C1 segment of cervical spinal cord (tissue), 14 donors: ENCODE results near the gene TSGA10.
"Not testable (repeated sequence)": the region's sequence is repeated elsewhere in the genome, so short reads cannot be mapped to it uniquely, and the experiment has no call there.

Experiments
- DNase-seq, 14 donors: peaks; one replicate each; lab custom pipeline; 2025; lab: John Stamatoyannopoulos, UW

The TSGA10 gene

DNA sequence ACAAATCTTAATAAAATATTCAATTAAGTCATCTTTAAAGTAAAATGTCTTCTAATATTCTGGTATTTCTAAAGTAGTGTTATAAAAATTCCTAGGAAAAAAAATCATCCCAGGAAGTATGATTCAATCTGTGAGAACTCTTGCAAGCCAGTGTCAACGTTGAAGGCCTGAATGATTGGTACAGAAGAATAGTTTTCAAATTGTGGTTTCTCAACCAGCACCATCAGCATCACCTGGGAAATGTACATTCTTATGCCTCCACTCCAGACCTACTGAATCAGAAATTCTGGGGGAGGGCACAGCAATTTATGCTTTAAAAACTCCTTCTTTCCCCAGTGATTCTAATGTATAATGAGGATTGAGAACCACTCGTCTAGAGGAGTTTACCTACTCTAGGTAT lies 75.5 kb downstream of the TSGA10 start:
- no peak for DNase-seq

DNA sequence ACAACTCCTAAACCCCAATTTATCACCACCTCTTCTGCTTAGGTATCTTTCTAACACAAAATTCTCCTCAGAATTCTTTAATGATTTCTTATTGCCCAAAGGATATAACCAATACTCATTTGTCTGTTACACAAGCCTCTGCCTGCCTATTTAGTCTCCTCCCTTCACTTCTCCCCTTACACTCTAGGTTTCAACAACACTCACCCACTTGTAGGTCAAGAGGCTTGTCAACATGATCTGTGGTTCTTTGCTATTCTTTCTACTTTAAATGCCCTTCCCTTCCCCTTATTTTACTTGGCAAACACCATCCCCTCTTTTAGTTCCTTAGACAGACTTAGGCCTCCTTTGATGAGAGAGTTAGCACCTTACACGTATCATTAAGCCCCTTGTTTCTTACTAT lies 82.2 kb downstream of the TSGA10 start:
- DNase-seq: no peak

DNA sequence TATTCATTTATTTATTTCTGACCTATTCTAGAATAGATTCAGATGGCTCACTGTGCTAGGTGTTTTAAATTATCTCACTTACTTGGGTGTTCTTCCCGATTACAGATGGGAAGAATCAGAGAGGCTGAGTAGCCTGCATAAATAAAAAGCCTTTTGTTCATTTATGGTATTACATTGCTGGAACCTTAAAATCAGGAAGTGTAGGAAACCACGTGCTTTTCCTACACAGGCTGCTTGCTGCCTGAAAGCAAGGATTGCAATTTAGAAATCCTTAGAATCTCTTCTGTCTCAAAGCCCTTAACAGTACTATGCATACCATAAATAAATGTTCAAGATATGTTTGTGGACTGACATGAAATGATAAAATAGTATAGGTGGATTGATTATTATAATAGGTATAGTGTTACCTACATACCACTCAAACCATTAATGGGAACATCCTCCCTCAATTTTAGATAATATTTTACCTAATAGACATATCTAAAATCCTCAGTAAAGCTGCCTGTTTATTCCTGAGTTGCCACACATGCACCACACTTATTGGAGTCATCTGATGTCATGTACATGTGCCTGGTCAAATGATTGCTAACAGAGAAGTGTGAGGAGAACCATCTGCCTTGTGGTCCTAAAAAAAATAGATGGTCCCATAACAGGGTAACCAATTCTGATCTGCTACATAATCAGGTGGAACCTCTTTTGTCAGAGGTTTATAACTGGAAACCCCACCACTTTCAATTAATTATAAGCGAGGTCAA lies 86.7 kb downstream of the TSGA10 start:
- DNase-seq: no peak

DNA sequence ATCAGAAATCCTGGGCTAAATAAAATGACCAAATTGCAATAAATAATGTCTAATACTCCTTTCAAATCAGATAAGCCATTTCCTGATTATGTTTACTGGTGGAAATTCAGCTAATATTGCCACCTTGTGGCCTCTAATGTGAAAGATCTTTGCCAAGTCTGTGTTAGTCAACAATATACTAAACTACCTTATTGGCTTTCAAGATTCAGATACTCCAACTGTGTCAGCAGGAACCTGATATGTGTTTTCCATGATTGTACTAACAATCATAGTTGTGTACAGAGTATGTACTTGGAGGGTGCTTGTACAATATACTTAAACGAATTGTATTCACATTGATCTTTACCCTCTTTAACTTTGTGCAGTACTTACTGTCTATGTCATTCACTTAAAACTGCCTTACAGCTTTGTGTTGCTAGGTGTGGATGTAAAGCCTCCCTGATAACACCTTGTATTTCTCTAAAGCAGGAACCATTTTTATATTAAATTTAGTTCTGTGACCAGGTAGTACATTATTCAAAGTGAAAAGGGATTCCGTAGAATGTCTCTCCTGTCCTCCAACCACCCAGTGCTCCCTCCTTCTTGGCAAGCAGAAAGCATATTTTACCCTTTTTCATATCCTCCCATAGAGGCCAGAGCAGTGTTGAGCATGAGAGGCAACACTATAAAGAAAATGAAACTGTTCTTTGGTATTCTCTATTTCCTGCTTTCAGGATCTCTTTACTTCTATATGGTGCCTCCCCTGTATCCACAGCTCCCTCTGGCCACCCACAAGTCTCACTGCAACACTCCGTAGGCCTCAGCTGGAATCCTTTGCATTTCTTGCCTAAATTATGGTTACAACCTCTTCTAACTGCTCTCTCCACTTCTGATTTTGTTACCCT lies 88.4 kb downstream of the TSGA10 start:
- peak in 1 of 14 donors; percentile 25 for DNase-seq

DNA sequence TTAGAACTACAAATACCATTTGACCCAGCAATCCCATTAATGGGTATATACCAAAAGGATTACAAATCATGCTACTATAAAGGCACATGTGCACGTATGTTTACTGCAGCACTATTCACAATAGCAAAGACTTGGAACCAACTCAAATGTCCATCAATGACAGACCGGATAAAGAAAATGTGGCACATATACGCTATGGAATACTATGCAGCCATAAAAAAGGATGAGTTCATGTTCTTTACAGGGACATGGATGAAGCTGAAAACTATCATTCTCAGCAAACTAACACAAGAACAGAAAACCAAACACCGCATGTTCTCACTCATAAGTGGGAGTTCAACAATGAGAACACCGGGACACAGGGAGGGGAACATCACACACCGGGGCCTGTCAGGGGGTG lies 105.6 kb downstream of the TSGA10 start:
- not testable (repeated sequence) for DNase-seq

DNA sequence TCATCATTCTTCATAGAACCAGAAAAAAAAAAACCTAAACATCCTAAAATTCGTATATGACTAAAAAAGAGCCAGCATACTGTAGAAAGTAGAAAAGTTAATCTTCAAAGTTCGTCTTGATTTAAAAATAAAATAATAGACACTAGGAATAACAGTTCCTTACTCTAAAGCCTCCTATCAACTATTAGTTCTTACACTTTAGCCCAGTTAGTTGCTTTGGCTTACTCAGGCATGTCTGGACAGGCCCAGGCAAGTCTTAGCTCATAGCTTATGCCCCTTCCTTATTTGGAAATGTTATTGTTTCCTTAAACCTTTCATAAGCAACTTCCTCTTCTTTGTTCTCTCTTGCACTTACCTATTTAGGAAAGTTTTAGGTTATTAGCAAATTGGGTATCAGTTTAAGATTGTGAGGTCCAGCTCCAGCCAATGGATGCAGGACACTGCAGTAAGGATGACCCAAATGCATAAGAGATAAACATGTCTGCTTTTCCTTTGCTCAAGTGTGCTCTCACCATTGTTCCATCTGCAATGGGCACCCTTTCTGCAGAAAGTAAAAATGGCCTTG lies 113.9 kb downstream of the TSGA10 start:
- not testable (repeated sequence) for DNase-seq

DNA sequence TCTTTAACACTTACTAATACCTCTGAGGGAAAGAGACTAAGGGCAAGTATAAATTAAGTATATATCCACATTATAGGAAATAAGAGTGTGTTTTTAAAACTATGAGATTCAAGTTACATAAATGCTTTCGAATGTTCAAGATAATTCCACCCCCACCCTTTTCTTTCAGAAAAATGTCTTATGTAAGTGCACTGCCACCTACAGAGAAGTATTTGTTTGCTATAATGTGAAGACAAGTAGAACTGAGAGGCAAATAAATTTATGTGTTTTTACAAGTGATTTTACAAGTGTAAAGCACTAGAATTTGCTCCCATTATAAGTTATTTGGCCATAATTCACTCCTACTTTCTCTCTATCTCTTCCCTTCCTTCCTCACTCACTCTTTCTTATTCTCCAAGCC lies 118.8 kb downstream of the TSGA10 start:
- DNase-seq: no peak

DNA sequence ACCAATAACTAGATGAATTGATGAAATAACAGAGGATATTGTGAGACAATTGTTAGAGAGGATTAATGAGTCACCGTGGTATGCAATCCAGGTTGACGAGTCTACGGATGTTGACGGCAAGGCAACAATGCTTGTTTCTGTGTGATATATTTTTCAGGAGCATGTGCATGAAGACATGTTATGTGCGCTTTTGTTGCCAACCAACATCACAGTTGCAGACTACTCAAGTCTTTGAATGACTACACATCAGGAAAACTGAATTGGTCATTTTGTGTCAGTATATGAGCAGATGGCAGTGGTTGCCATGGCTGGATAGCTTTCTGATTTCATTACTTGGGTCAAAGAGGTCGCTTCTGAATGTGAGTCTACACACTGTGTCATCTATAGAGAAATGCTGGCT lies 122.0 kb downstream of the TSGA10 start:
- no peak for DNase-seq

DNA sequence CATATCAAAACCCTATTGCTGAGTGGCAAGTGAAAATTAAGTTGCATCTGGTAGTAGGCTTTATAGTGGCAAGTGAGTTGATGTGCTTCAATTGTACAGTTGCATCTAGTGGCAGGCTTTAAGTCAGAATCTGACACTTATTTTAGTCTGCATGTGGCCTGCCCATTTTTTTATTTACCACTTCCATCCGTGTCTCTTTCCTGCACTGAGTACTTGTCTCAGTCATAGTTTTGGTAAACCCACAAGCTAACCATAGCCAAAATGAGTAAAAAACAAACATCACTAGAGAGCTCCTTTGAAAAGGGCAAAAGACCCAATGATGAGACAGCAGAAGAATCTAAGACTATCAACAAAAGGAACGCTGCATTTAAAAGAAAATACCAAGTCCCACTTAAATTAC lies 122.7 kb downstream of the TSGA10 start:
- DNase-seq: no peak

DNA sequence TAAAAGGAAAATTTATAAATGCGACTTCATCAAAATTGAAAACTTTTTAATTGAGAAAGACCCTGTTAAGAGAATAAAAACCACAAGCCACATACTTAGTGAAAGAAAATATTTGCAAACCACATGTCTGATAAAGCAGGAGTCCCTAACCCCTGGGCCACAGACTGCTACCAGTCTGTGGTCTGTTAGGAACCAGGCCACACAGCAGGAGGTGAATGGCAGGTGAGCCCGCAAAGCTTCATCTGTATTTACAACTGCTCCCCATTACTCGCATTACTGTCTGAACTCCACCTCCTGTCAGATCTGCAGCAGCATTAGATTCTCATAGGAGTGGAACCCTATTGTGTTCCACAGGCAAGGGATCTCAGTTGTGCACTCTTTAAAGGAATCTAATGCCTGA lies 123.3 kb downstream of the TSGA10 start:
- DNase-seq: no peak

DNA sequence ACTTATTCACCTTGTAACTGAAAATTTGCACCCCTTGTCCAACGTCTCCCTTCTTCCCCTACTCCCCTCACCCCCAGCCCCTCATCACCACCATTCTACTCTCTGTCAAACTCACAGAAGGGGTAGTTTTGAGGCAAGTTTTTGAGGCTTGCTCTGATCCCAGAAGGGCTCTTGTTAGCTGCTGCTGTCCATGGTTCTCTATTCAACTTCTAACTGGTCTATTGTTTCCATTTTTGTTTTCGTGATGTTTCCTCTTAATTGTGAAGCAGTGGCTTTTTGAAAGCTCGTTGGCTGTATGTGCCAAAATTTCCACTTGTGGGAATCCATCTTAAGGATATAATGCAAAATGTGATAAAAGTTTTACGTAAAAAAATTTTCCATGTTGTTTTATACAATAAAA lies 126.2 kb downstream of the TSGA10 start:
- DNase-seq: no peak

DNA sequence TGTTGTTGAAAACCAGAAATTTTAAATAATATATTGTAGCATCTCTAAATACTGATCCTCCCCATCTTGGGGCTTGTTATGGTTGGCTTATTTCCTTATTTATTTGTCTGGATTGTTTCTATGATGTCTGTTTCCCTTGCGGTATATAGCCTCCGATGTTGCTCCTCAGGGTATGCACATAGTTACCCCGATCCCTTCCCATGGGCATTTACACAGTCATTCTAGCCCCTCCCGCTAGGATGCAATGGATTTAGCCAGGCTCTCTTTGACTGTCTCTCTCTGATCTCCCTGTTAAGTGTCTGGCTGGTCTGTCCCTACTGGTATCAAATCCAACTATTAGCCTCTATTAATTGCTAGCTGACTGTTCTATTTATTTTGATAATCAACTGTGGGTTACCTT lies 126.9 kb downstream of the TSGA10 start:
- DNase-seq: no peak

DNA sequence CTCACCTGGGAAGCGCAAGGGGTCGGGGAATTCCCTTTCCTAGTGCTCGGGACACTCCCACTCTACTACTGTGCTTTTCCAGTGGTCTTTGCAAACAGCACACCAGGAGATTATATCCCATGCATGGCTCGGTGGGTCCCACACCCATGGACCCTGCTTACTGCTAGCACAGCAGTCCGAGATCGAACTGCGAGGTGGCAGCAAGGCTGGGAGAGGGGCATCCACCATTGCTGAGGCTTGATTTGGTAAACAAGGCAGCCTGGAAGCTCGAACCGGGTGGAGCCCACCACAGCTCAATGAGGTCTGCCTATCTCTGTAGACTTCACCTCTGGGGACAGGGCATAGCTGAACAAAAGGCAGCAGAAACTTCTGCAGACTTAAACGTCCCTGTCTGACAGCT lies 154.0 kb downstream of the TSGA10 start:
- no peak for DNase-seq

DNA sequence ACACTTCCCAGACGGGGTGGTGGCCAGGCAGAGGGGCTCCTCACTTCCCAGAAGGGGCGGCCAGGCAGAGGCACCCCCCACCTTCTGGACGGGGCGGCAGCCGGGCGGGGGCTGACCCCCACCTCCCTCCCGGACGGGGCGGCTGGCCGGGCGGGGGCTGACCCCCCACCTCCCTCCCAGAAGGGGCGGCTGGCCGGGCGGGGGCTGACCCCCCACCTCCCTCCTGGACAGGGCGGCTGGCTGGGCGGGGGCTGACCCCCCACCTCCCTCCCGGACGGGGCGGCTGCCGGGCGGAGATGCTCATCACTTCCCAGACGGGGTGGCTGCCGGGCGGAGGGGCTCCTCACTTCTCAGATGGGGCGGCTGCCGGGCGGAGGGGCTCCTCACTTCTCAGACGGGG lies 166.0 kb downstream of the TSGA10 start:
- not testable (repeated sequence) for DNase-seq

DNA sequence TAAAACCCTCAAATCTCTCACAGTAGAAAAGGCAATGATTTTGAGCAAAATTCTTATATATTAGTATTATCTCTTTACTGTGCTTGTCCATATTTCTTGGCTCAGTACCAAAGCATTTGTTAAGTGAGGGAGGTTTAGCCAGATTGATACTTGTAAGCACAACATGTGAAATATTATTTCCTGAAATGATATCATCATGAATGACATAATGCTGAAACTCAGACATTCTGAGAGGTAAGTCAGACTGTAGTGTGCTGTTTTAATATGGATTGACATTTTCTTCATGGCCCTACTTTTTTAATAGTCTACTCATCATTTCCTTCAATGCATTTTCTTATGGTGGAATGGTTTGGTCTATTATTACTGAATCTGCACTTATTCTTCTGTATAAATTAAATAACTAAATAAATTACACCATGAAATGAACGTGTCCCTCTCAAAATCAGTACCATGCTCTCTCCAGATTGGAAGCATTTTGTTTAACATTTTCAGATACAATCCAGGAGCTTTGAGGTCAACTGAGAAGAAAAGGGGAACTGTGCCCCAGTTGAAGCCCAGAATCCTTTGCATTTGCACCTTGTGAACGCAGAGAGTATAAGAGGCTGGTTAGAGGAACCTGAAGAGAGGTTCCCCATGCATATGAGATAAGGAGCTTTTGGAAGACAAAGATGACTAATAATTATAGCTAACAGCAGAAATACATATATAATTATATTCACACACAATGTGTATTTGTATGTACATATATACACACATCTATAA lies 168.7 kb downstream of the TSGA10 start:
- no peak for DNase-seq

DNA sequence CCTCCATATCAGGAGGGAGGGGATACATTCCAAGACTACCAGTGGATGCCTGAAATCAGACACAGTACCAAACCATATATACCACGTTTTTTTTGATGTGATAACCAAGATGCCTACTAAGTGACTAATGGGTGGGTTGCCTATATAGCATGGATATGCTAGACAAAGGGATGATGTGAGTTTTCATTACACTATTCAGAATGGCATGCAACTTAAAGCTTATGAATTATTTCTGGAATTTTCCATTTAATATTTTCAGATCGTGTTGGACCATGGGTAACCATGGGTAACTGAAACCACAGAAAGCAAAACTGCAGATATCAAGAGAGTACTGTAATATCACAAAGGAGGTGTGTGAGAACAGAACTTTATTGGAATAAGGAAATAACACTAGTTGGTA lies 179.1 kb downstream of the TSGA10 start:
- DNase-seq: no peak

DNA sequence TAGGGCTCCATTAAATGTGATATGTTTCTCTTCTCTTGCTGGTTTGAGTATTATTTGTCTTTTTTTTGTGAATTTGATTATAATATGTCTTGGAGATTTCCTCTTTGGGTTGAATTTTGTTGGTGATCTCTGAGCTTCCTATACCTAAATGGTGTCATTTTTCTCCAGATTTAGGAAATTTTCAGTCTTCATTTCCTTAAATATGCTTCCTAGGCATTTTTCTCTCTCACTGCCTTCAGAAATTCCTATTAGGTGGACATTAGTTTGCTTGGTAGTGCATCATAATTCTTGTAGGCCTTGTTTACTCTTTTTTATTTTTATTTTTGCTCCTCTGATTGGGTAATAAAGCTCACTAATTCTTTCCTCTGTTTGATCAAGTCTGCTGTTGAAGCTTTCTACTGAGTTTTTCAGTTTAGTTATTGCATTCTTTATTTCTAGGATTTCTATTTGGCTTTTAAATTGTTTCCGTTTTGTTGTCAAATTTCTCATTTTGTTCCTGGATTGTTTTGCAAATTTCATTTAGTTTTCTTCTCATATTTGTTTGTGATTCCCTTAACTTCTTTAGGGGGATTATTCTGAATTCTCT lies 182.1 kb downstream of the TSGA10 start:
- DNase-seq: no peak

DNA sequence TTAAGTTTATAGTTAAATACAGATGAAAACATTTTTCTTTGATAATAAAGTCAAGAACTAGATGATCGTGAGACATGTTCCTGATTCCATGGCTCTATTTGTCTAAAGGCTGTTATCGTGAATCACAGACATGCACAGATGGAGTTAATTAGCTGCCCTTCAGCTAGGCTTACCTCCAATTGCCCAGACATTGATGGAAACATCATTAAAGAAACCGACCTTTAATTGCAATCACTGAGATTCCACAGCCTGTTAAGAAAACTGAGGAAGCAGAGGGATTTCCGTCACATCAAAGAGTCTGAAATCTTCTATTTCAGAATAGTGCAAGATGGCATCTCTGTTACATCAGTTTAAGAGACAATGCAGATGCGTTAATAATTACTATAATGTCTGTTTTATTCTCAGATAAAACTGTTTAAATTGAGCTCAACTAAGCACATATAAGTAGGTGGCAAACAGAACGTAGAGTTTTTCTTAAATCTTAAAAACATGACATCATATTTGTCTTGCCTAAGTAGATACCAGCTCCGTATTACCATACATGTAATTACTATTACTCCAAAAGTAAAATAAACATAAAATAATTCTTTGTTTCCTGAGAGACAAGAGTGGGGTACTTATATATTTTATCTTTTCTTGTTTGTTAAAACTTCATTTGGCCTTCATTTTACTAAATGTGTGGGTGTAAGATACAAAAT lies 194.8 kb downstream of the TSGA10 start:
- DNase-seq: no peak

DNA sequence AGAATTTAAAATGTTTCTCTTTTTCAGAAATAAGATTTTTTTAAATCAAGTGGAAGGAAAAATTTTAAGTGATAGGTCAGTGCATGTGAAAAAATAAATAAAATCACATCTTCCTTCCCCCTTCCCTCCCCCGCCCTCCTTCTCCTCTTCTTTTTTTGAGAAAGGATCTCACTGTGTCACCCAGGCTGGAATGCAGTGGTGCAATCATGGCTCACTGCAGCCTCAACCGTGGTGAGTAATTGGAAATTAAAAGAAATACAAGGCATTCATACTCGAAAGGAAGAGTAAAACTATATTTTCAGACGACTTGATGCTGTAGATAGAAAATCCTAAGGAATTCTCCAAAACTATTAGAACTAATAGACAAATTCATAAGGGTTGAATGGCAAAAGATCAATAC lies 201.8 kb downstream of the TSGA10 start:
- no peak for DNase-seq

DNA sequence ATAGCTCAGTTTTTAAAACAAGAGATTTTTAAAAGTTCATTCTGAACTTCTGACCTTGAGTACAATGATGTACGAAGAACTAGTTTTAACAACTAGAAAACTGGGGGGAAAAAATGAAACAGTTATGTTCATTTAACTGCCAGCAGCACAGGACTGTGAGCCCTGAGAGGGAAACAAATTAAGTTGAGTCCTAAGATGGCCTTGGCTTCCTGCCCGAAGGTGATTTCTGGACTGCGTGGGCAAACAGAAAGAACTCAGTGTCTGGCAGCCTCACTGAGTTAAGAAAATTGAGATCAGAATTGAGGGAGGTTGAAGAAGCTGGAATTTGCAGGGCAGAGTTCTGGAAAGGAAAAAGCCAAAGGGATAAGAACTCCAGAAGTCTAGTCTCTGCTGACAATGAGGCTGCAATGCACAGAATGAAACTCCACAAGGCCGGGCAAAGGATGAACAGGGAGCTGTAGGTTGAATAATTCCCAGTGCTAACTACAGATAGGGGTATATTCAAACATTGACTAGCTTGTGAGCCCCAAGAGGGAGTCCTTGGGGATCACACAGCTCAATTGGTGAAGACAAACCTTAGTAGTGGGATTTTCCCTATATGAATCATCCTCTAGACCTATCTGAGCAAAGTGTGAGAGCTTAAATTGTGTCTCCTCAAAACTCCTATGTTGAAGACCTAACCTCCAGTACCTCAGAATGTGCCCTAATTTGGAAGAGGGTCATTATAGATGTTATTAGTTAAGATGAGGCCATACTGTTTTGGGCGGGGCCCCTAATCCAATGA lies 205.6 kb downstream of the TSGA10 start:
- DNase-seq: no peak
